Inflammatory macrophage treated with lipopolysaccharide for 4 hours (primary cell): Measurements from ENCODE around the gene ATP1B3.
A peak's percentile ranks its signal among the peaks of the same experiment; 100 is the strongest.

Source experiments
- DNase-seq: peaks from one replicate; pipeline ENCODE4 v3.0.0-alpha.2; 2020

Gene ATP1B3

DNA sequence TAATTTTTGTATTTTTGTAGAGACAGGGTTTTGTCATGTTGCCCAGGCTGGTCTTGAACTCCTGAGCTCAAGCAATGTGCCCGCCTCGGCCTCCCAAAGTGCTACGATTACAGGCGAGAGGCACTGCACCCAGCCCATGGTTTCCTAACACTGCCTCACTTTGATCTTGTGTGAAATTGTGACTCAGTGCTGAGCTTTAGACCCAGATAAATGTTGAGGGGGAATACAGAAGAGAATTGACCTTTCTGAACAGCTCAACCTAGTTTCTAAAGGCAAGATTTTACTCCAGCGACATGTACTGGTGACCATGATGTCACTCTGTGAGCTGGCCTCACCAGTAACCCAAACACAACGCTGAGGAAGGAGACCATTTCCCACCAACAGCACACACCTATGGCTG, 73.5 kb downstream of the ATP1B3 start:
- no peak for DNase-seq

DNA sequence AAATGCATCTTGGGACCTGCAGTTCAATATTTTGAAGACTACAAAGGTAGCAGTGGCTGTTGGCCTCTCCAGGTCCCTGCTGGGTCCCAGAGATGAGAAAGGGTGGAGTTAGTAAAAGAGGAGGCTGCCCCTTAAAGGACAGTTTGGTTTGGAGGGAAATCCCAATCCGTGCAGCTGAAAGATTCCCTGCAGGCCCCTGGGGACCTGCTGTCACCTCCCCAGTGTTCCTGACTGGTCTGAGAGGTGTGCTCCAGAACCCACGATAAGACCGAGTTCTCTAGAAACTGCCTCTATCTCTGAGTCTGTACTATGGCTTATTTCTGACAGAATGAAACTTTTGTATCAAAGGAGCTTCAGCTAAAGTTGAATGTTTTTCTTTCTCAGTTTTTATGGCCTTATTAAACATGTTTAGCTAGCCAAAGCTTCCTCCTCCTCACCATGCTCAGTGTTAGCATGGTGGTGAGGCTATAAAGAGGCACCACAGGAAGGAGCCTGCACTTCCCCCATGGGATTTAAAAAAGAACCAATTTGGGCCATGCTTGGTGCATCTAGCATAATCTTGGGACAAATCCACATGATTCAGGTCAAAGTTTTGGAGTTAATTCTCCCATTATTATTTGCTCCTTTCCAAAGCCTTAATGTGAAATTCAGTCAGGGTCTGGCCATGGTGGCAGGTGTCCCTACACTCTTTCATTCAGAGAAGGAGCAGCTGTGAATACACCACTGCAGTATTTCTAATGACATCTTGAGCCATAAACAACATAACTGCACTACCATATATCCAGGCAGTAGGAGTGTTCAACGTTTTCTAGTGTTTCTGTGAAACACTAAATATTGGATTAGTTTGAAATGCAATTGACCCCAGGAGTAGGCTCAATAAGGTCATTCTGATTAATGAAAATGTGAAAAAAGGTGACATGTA, 74.4 kb downstream of the ATP1B3 start:
- DNase-seq: no peak

DNA sequence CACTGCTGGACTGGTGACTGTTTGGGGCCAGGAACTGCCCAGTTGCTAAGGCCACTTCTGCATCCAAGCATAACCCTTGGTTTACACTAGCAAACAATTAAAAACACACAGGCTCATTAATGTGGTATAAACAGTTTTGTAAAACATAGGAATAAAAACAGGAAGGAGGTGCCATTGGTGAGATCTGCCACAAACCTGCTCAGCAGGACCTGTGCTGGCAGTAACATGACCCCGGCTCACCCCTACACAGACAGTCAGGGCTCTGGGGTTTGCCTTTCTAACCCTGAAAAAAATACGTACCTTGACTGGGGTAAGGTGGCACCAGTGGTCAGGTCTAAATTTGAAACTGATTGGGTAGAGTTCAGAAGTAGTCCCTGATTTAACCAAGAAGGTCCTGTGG, 76.2 kb downstream of the ATP1B3 start:
- DNase-seq: no peak

DNA sequence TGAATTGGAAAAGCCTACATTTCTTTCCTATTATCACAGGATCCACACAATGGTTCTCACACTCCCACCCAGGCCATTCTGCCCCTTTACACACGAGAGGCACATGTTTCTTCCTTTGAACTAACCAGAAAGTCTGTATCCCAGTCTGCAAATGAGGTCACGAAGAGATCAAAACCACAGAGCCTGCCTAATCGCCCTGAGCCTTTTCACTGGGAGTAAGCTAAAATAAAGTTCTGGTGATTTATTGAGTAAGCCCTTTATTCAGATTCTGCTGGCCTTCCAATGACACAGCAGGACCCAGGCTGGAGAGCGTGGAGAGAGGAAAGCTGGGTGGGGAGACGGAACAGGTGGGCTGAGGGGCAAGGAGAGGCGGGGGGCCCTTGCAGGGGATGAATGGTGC, 78.7 kb downstream of the ATP1B3 start:
- DNase-seq: no peak

DNA sequence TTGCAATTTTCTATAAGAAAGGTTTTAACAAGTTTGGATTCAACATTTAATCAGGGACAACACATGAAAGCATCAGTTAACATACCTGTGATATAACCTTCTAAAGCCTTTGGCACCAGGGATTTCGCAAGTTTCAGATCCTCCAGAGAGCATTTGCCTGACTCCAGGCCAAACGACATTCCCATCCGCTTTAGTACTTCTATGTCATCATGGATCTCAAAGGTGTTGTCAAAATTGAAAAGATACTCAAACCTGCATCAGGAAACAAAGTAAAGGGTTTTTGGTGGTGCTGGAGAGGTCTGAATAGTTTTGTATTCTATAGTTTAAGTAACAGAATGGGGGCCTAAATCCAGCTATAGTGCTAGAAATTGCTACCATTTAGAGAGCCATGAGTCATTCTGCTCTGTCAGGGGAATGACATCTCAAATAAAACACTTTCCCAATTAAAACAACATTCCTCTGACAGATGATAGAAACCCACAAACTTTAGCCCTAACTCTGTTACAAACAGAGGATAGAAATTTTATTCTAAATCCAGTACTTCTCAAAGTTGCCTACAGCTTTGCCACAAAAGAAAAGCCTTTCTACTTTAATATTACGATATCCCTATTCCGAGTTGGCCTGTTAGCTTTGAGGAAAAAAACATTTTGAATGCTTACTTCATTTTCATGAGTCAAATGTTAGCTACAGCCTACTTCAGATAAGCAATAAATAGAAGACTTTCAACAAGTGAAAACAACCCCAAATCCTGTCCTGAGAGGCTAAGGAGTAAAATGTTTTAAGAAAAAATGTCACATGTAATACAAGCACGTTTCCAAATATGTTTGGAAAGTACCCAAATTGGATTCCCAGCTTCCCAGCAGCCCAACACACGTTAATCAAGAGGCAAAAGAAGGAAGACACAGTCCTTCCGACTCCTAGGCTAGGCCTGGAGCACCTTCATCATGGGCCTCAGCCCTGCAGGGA, 83.4 kb downstream of the ATP1B3 start:
- no peak for DNase-seq

DNA sequence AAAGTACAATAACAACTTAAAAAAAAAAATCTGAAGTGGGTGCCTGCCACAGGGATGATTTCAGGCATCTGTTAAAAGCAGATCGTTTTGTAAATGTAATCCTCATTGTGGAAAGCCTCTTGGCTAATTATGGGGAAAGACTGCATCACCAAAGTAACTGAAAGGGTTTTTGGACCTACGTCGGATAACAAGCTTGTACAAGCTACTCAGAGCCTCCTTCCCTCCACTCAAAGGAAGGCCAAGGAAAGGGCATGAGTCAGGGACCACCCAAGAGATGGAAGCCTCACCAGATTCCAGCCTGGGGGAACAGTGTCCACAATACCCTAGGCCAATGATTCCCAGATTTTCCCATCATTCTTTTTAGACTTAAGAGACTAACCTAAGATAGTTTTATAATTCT, 84.3 kb downstream of the ATP1B3 start:
- DNase-seq: no peak

DNA sequence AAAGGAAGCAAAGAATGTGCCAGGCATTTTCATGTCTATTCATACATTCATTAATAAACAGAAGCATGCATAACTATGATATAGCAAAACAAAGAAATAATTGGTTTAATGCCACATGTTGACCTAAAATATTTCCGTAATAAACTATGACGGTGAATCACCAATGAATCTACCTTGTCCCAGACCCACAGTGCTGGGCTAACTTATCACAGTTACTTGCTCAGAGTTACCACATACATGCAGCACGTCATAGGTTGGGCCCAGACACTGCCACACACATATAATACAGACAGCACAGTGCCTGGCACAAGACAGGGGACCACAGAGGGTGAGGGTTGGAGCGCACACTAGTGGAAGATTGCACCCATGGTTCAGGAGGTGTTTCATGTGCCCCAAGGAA, 86.9 kb downstream of the ATP1B3 start:
- no peak for DNase-seq

DNA sequence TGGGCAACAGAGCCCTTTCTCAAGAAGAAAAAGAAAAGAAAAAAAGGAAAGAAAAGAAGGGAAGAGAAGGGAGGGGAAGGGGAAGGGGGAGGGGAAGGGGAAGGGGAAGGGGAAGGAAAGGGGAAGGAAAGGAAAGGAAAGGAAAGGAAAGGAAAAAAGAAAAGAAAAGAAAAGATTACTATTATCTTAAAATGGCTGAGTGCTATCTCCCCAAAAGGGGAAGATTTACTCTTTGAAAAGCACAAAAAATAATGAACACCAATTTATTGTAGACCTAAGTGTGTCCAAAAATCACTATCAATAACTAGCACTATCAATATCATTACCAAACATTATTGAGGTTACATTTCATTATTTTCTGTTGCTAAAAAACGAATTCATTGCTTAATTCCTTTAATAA, 89.0 kb downstream of the ATP1B3 start:
- no peak for DNase-seq

DNA sequence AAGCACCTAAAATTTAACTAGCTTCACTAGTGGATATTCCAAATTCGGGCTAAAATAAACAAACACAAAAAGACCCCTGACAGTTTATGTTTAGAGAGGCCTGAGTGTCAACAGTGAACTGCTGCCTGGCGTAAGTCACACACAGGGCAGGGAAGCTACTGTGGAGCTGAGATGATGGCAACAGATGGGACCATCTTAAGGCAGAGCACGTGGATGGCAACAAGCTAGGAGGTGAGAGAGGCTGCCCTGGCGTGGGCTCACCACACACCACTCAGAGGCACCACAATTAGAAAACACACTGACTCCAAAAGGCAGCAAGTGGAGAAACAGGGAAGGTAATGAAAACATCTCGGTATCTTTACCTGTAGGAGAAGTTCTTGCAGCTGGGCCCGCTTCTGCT, 93.3 kb downstream of the ATP1B3 start:
- DNase-seq: no peak

DNA sequence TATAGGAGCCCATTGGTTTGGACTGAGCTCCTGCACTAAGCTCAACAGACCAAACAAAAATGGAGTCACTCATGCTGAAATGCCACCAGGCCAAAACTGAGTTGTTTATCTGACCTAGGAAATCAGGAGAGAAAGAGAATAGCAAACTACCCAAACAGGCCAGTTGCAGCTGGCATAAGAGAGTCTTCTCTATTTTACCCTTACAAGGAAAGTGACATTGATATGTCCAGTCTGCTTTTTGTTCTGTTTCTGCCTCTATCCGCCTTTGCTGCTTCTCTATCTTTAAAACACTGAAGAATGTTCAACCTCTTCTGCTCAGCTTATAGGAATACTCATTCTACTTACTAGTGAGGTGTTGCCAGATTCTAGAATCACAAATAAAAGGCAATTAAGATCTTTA, 95.1 kb downstream of the ATP1B3 start:
- DNase-seq: no peak

DNA sequence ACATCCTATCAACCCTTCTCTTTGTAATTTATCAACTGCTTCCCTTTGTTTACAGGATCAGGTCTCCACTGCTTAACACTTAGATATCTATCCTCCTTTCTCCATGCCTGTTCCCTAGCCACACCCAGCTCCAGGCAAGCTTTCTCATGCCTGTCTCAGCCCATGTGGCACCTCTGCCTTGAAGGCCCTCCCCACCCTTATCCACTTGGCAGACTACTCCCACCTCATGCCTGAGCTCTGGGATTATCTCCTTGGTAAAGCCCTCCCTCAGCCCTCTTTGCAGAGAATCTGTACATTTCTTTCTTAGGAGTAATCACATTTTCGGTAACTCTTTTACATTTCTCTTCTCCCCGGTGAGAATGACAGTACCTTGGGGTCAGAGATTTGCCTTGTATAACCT, 96.0 kb downstream of the ATP1B3 start:
- no peak for DNase-seq

DNA sequence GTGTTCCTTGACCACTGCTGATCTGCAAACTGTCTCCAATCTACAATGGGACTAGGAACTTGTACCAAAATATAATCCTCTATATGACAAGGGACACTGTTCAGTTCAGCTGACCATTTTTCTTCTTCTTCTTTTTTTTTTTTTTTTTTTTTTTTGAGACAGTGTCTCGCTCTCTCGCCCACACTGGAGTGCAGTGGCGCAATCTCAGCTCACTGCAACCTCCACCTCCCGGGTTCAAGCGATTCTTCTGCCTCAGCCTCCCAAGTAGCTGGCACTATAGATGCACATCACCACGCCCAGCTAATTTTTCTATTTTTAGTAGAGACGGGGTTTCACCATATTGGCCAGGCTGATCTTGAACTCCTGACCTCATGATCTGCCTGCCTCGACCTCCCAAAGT, 98.3 kb downstream of the ATP1B3 start:
- peak; percentile 8 for DNase-seq
